SK-N-SH (cell line): ENCODE measurements around the gene AK3. TPM values are rescaled to one million over a fixed set of nuclear protein-coding genes. Genes with fewer than 3 reads are reported as not detected.

Experiments used
- CTCF ChIA-PET: fragments of 300-600, 350-600 bp; formaldehyde crosslinking; extraction: SDS; loops from one replicate; lab custom pipeline; 2021; lab: Yijun Ruan, JAX
- POLR2A ChIA-PET: fragments of 350-600 bp; sonication (Branson Sonifier 250); formaldehyde crosslinking; extraction: SDS; loops from one replicate; lab custom pipeline; 2020; ENCODE audit warnings: antibody characterized with exemption, inconsistent platforms; lab: Yijun Ruan, JAX
- DNase-seq: peaks from one replicate; pipeline ENCODE4 v3.0.0; 2012
- H2AFZ ChIP-seq: fragments of 200-600 bp; sonication (generic); 2 replicates; pipeline ENCODE4 v1.8.1; 2016; ENCODE audit warnings: antibody characterized with exemption, mild to moderate bottlenecking, low read depth
- H3F3A ChIP-seq: fragments of 200-600 bp; sonication (generic); replicated peaks from 2 replicates; pipeline ENCODE3; 2016; ENCODE audit warnings: antibody characterized with exemption, mild to moderate bottlenecking; ENCODE audit not compliant: insufficient read depth
- H3K27ac ChIP-seq, 2 experiments: fragments of 200-500 bp in 1 of 2; fragments of 200-600 bp in 1 of 2; sonication (Bioruptor generic) in 1 of 2; sonication (generic), shearing (Covaris generic) in 1 of 2; 2 replicates each; pipeline versions ENCODE4 v1.5.1 to v1.6.1; 2014 to 2016; ENCODE audit warnings: low read depth in 2 of 2, inconsistent platforms in 1 of 2, low read length in 1 of 2, mild to moderate bottlenecking in 1 of 2, mixed read lengths in 1 of 2
- H3K27me3 ChIP-seq: fragments of 200-600 bp; sonication (generic), shearing (Covaris generic); 2 replicates; pipeline ENCODE4 v1.6.1; 2016; ENCODE audit warnings: mixed run types; ENCODE audit not compliant: insufficient read depth
- H3K36me3 ChIP-seq, 2 experiments: fragments of 200-500 bp in 1 of 2; fragments of 200-600 bp in 1 of 2; sonication (Bioruptor generic) in 1 of 2; sonication (generic) in 1 of 2; replicated peaks in 1 of 2; 2 replicates each; pipeline versions ENCODE3 to v1.5.1; 2014 to 2016; ENCODE audit warnings: low read length in 1 of 2, mild to moderate bottlenecking in 1 of 2; ENCODE audit not compliant: insufficient read depth in 2 of 2, control insufficient read depth in 1 of 2
- H3K4me1 ChIP-seq, 2 experiments: fragments of 200-500 bp in 1 of 2; fragments of 200-600 bp in 1 of 2; sonication (Bioruptor generic) in 1 of 2; sonication (generic), shearing (Covaris generic) in 1 of 2; 2 replicates each; pipeline versions ENCODE4 v1.5.1 to v1.6.1; 2014 to 2016; ENCODE audit warnings: low read depth in 1 of 2, low read length in 1 of 2, mixed run types in 1 of 2; ENCODE audit not compliant: insufficient read depth in 2 of 2, control insufficient read depth in 1 of 2
- H3K4me2 ChIP-seq: fragments of 200-600 bp; sonication (generic), shearing (Covaris generic); 2 replicates; pipeline ENCODE4 v1.6.1; 2017; ENCODE audit warnings: mixed run types
- H3K4me3 ChIP-seq, 2 experiments: fragments of 200-500 bp in 1 of 2; fragments of 200-600 bp in 1 of 2; sonication (Bioruptor generic) in 1 of 2; sonication (generic), shearing (Covaris generic) in 1 of 2; 2 replicates each; pipeline versions ENCODE4 v1.5.1 to v1.8.1; 2014 to 2016; ENCODE audit warnings: low read depth in 2 of 2, inconsistent platforms in 1 of 2, low read length in 1 of 2, mild to moderate bottlenecking in 1 of 2, mixed read lengths in 1 of 2, moderate library complexity in 1 of 2
- H3K79me2 ChIP-seq: fragments of 200-600 bp; sonication (generic); 2 replicates; pipeline ENCODE4 v1.8.1; 2017; ENCODE audit warnings: mild to moderate bottlenecking; ENCODE audit not compliant: insufficient read depth
- H3K9ac ChIP-seq: fragments of 200-600 bp; sonication (generic); 2 replicates; pipeline ENCODE4 v1.6.1; 2017; ENCODE audit warnings: mixed run types
- H3K9me2 ChIP-seq: fragments of 200-600 bp; sonication (generic); 2 replicates; pipeline ENCODE4 v1.6.1; 2017; ENCODE audit warnings: mixed run types
- H3K9me3 ChIP-seq: fragments of 200-600 bp; sonication (generic); 2 replicates; pipeline ENCODE4 v1.6.1; 2017; ENCODE audit warnings: mixed run types, mild to moderate bottlenecking, moderate library complexity
- H4K20me1 ChIP-seq: fragments of 200-600 bp; sonication (generic); 2 replicates; pipeline ENCODE4 v1.6.1; 2017; ENCODE audit warnings: mild to moderate bottlenecking, mixed run types; ENCODE audit not compliant: insufficient read depth
- CHD2 ChIP-seq: fragments of 150-350 bp; IDR thresholded peaks from 2 replicates; pipeline ENCODE4 v1.6.1; 2018; ENCODE audit warnings: low read length; ENCODE audit not compliant: partially characterized antibody
- EP300 ChIP-seq, 2 experiments: IDR thresholded peaks; 2 replicates each; pipeline versions ENCODE4 v1.4.0 to v1.6.1; 2012; ENCODE audit warnings: borderline replicate concordance in 1 of 2, low read depth in 1 of 2, low read length in 1 of 2
- EZH2phosphoT487 ChIP-seq: fragments of 200-600 bp; sonication (generic); IDR thresholded peaks from 2 replicates; pipeline ENCODE4 v1.6.1; 2017; ENCODE audit warnings: low read depth, mixed run types, mild to moderate bottlenecking, antibody characterized with exemption, moderate library complexity, borderline replicate concordance
- FOSL2 ChIP-seq: IDR thresholded peaks from 2 replicates; pipeline ENCODE4 v1.4.0; 2012; ENCODE audit warnings: low read depth, mild to moderate bottlenecking, moderate library complexity, borderline replicate concordance
- FOXJ3 ChIP-seq: sonication (generic); formaldehyde crosslinking; IDR thresholded peaks from 2 replicates; pipeline ENCODE4 v1.5.1; 2020; ENCODE audit warnings: mild to moderate bottlenecking, missing genetic modification reagents
- JUND ChIP-seq: IDR thresholded peaks from 2 replicates; pipeline ENCODE4 v1.4.0; 2012
- MEF2A ChIP-seq: IDR thresholded peaks from 2 replicates; pipeline ENCODE4 v1.4.0; 2012; ENCODE audit warnings: low read depth, borderline replicate concordance
- POLR2AphosphoS5 ChIP-seq: IDR thresholded peaks from 2 replicates; pipeline ENCODE4 v1.6.1; 2012; ENCODE audit warnings: low read depth, low read length
- SMC3 ChIP-seq: IDR thresholded peaks from 2 replicates; pipeline ENCODE4 v1.6.1; 2012; ENCODE audit warnings: low read depth, low read length, improper control_type of control experiment
- TEAD4 ChIP-seq: IDR thresholded peaks from 2 replicates; pipeline ENCODE4 v1.4.0; 2012; ENCODE audit warnings: mild to moderate bottlenecking, borderline replicate concordance; ENCODE audit not compliant: insufficient read depth
- YY1 ChIP-seq: IDR thresholded peaks from 2 replicates; pipeline ENCODE4 v1.4.0; 2012; ENCODE audit warnings: low read depth, mild to moderate bottlenecking
- WGBS: methylation state at CpG from one replicate; pipeline ENCODE4 v1.1.6; 2017; ENCODE audit warnings: low lambda C conversion rate; 5-methylcytosine and 5-hydroxymethylcytosine counted together
- polyA plus RNA-seq, 3 experiments: library from polyadenylated mRNA; depleted of rRNA; stranded (reverse); fragments of >200 nt; gene quantifications; 2 replicates each; pipeline ENCODE4 v1.2.3, GENCODE V29; 2012
- TF ChIP-seq, protein P1 (sequence below): fragments of 150-350 bp; IDR thresholded peaks from 2 replicates; pipeline ENCODE4 v1.6.1; 2017; ENCODE audit warnings: antibody characterized with exemption, low read length, low read depth, borderline replicate concordance
- TF ChIP-seq, protein P2 (sequence below): fragments of 200-600 bp; sonication (generic); IDR thresholded peaks from 2 replicates; pipeline ENCODE4 v1.6.1; 2017; ENCODE audit warnings: antibody characterized with exemption, mild to moderate bottlenecking, moderate library complexity

AK3 gene
- polyA plus RNA-seq, 1 of the 3 experiments (the other 2 are of a cell fraction): 20.6 TPM

DNA sequence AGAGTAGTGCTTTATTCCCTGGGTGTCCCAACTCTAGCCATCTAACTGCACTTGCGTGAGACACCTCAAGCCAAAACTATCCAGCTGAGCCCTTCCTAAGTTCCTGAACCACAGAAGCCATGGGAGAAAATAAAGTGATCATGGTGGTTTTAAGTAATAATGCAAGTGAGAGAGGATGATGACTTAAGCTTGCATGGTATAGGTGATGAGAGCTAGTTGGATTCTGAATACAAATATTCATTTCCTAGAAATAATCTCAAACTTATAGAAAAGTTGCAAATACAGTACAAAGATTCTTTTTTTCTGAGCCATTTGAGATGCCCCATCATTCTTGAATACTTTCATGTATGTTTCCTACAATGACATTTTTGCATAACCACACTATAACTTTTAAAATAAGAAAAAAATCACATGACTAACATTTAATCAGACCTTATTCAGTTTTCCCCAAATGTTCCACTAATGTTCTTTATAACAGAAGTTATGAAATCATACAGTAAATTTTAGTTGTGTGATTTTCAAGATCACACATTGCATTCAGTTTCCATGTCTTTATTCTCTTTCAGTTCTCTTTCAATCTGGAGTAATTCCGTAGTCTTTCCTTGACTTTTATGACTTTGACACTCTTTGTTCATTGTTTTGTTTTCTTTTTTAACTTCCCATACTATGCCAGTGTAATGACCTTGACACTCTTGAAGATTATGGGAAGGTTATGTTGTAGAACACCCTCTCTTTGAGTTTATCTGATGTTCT is 5.5 kb upstream of the AK3 start (continued):
- TF ChIP-seq SMC3: no peak
- no peak for TF ChIP-seq EZH2phosphoT487
- TF ChIP-seq POLR2AphosphoS5: no peak
- TF ChIP-seq, protein P1, sequence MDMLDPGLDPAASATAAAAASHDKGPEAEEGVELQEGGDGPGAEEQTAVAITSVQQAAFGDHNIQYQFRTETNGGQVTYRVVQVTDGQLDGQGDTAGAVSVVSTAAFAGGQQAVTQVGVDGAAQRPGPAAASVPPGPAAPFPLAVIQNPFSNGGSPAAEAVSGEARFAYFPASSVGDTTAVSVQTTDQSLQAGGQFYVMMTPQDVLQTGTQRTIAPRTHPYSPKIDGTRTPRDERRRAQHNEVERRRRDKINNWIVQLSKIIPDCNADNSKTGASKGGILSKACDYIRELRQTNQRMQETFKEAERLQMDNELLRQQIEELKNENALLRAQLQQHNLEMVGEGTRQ: no peak
- no peak for TF ChIP-seq TEAD4
- no peak for TF ChIP-seq EP300 (IDR thresholded peaks at IDR 0.05; ENCODE audit: borderline replicate concordance in 1 of 2, low read depth in 1 of 2, low read length in 1 of 2)
- TF ChIP-seq YY1: no peak
- TF ChIP-seq, all 33 proteins: peak for 0

DNA sequence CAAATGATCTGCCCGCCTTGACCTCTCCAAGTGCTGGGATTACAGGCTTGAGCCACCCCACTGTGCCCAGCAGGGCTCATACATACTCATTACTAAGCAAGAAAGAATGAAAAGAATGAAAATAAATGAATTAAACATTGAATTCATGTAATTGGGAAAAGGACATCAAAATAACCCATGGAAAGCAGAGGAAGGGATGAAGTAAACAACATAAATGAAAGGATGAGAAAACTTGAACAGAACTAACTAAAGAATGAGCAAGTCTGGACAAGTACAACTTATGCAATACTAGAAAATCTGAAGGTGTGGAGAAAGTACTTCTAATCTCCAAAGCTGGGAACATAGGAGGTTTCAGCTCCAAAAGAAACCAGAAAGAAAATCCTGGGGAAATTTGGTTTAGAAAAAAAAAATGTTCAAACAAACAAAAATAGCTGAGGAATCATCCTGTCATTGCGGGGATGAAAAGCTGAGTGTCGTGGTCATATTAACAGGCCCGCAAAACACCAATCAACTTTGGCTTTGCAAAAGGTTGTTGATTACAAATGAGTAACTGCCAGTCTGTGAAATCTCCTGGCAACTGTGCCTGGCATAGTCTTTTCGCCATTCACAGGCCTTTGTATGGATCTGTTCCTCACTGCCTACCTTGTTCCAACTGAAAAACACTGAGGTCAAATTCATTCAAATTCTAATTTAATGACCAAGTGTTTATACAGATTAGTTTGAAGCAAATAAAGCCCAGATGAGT is 2.3 kb upstream of the AK3 start:
- no peak overlapping the region for H3K9ac ChIP-seq
- H3K4me2 ChIP-seq: no peak overlapping the region
- peaks cover 5 to 13% of the 10 kb centered on the region in 2 experiments; a peak in 2 of 4 replicates for H3K4me1 ChIP-seq
- no peaks in the 10 kb centered on the region for H3K9me2 ChIP-seq
- no peaks in the 10 kb centered on the region for H3K9me3 ChIP-seq
- DNase-seq: no peak
- 79% methylated on average over 5 of the region's 5 CpGs for WGBS
- no peaks in the 10 kb centered on the region for H3K27me3 ChIP-seq
- no peak for TF ChIP-seq CHD2
- TF ChIP-seq, protein P2, sequence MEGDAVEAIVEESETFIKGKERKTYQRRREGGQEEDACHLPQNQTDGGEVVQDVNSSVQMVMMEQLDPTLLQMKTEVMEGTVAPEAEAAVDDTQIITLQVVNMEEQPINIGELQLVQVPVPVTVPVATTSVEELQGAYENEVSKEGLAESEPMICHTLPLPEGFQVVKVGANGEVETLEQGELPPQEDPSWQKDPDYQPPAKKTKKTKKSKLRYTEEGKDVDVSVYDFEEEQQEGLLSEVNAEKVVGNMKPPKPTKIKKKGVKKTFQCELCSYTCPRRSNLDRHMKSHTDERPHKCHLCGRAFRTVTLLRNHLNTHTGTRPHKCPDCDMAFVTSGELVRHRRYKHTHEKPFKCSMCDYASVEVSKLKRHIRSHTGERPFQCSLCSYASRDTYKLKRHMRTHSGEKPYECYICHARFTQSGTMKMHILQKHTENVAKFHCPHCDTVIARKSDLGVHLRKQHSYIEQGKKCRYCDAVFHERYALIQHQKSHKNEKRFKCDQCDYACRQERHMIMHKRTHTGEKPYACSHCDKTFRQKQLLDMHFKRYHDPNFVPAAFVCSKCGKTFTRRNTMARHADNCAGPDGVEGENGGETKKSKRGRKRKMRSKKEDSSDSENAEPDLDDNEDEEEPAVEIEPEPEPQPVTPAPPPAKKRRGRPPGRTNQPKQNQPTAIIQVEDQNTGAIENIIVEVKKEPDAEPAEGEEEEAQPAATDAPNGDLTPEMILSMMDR: no peak
- no peak for TF ChIP-seq MEF2A
- no peak for TF ChIP-seq FOSL2
- no peak for TF ChIP-seq FOXJ3 (CRISPR knock-in tag)
- no peak for TF ChIP-seq JUND
- CTCF ChIA-PET: interaction anchor here (2.6 kb wide), 1 partner anchor 16 kb away, joined by 11 read pairs; no protein-coding TSS in a partner anchor
- H3K79me2 ChIP-seq: peaks cover 21% of the 10 kb centered on the region
- H3K4me3 ChIP-seq: 0 out of 4 replicates have a peak overlapping the region, but pooled peaks of 1 of the 2 experiments have one; percentile 5
- 0 out of 4 replicates have a peak overlapping the region, but pooled peaks of 1 of the 2 experiments have one; percentile 2 for H3K27ac ChIP-seq
- H2AFZ ChIP-seq: no peak overlapping the region
- peaks cover 17% of the 10 kb centered on the region for H3F3A ChIP-seq
- POLR2A ChIA-PET: interaction anchor here (1.3 kb wide), 1 partner anchor 49 kb away, joined by 3 read pairs; the partner anchor contains the start of gene RCL1
- H3K36me3 ChIP-seq: peaks cover 0 to 2% of the 10 kb centered on the region in 2 experiments
- H4K20me1 ChIP-seq: no peaks in the 10 kb centered on the region; the same call in 1 of the 2 replicates
